Spinal cord (tissue), 10 donors: Measurements from ENCODE around the gene C16orf87. TPM values are rescaled to one million over a fixed set of nuclear protein-coding genes. Genes with fewer than 3 reads are reported as not detected.

Experiments used
- DNase-seq, 6 donors: peaks; one replicate each; pipeline versions ENCODE4 v3.0.0 to v3.0.0-alpha.2; 2013 to 2015; ENCODE audit warnings: low spot score in 6 of 6, low read depth in 4 of 6
- H3K27ac ChIP-seq: one replicate; pipeline ENCODE4 v1.5.1; 2013; ENCODE audit warnings: low read depth, low read length, control low read depth
- H3K27me3 ChIP-seq: one replicate; pipeline ENCODE4 v1.6.1; 2013; ENCODE audit warnings: low read length; ENCODE audit not compliant: control insufficient read depth, insufficient read depth
- H3K36me3 ChIP-seq: one replicate; pipeline ENCODE4 v1.6.1; 2013; ENCODE audit warnings: low read length; ENCODE audit not compliant: control insufficient read depth, insufficient read depth
- H3K4me1 ChIP-seq: one replicate; pipeline ENCODE4 v1.6.1; 2013; ENCODE audit warnings: low read length; ENCODE audit not compliant: control insufficient read depth, insufficient read depth
- H3K4me3 ChIP-seq: one replicate; pipeline ENCODE4 v1.5.1; 2013; ENCODE audit warnings: low read depth, low read length, control low read depth
- H3K9me3 ChIP-seq: one replicate; pipeline ENCODE4 v1.6.1; 2013; ENCODE audit warnings: low read length; ENCODE audit not compliant: control insufficient read depth, insufficient read depth
- WGBS: methylation state at CpG from one replicate; pipeline ENCODE4 v1.1.5; 2013; ENCODE audit warnings: missing lambda C conversion rate; ENCODE audit not compliant: insufficient coverage; 5-methylcytosine and 5-hydroxymethylcytosine counted together
- polyA plus RNA-seq, 2 donors: library from polyadenylated mRNA; unstranded; fragments of 120-200 nt; gene quantifications; one replicate each; pipeline ENCODE4 v1.2.1, GENCODE V29; 2013; ENCODE audit not compliant: insufficient read length in 2 of 2
- small RNA-seq: library from RNA; depleted of rRNA; stranded (forward); fragments of <200 nt; gene quantifications from one replicate; pipeline ENCODE3, GENCODE V24; 2014; ENCODE audit warnings: low replicate concordance
- total RNA-seq, 2 donors: library from RNA; depleted of rRNA in 1 of 2; stranded (reverse); fragments of 120-200 nt in 1 of 2; fragments of >200 nt in 1 of 2; gene quantifications; one replicate each; pipeline versions ENCODE4 v1.2.3 to v1.2.4, GENCODE V29; 2013 to 2014
- donor health status: healthy.

Gene C16orf87
- total and polyA plus RNA-seq, 4 donors = 15.1 to 27.5 (median 19.7) TPM

DNA sequence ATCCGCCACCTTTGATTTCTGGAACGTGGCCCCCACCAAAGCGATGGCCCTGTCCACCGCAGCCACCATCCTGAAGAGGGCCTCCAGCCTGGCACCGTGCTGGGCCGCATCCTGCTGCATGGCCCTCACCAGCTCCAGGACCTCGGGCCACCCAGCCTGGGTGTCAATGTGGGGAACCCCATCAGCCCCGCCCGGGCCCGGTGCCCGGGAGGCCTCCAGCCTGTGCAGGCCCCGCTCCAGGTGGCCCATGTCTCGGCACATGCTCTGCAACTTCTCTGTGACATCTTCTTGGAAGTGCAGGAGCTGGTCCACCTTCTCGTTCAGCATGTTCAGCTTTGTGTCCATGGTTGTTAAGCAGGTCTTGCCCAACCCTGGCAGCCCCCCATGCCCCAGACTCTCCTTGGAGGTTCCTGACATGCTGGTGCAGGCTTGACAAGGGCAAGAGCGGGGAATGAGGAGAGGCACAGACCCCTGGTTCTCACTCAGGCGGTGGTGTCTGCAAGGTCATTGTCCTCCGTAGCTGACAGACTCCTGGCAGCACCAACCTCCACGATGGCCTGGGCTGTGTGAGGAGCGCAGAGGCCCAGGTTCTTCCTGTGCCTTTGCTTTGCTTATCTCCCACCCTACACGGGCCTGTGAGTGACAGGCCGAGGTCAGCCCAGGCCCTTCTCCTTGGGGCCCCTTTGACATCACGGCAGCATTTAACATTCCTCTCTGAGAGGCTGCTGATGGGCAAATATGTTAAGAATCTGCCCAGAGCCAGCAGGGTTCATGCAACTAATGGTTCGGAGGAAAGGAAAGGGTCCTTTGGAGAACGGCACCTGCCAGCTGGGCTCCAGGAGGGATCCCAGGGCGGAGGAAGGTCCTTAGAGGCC lies 83.0 kb downstream of the C16orf87 start, which contains the start of gene MYLK3:
TSS of gene MYLK3 (minus strand) at position 568 of the 875 bp plus-strand sequence. CDS start at position 417, 151 bp downstream.
- no peaks in the 10 kb centered on the region for H3K9me3 ChIP-seq
- peaks cover 16% of the 10 kb centered on the region for H3K4me1 ChIP-seq
- no peaks in the 10 kb centered on the region for H3K27me3 ChIP-seq
- WGBS = 84% methylated on average over 25 of the region's 25 CpGs
- H3K4me3 ChIP-seq = no peak within 1 kb of the TSS
- no peak within 1 kb of the TSS for H3K27ac ChIP-seq
- H3K36me3 ChIP-seq = peaks cover 3% of the 10 kb centered on the region
- no peak for DNase-seq

DNA sequence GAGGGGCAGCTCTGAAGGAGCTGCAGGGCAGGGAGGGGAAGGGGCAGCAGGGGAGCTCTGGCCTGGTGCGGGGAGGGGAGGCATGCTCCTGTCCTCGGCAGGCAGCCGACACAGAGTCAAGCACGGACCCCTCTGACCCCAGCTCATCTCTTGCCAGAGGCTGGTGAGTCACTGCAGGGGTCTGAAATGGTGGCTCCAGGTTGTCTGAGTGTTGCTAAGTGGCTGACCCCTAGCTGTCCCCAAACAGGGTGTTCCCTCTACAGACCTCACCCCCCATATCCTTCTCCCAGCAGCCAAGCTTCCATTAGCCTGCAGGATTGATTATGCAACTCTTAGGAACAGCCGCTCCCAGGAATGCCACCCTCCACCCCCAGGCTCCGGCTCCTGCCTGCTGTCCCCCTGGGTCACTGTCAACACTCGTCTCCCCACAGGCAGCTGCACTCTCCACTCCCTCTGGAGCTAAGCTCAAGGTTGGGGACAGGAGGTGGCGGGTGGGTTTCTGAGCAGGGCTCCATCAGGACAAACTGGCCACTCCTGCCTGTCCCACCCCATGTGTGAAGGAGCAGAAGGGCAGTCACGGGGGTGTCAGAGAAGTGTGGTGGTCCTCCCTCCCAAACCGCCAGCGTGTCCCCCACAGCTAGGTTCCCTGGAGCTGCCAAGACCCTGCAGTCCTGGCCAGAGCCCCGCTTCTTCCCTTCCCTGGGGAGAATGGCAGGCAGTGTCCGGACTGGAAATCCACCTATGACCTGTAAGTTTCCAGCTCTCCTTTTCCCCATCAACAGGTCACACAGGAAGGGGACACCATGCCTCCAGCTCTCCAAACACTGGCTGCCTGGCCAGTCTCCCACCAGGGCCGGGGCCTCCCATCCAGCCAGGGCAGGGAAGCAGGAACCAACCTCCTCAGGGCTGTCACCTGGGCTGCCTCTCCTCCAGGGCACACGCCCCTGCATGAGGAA lies 83.9 kb downstream of the C16orf87 start:
- 75% methylated on average over 11 of the region's 15 CpGs for WGBS
- H3K27ac ChIP-seq = no peak overlapping the region

More for the DNA sequence above, 83.9 kb downstream of the C16orf87 start:
- H3K9me3 ChIP-seq = no peaks in the 10 kb centered on the region
- no peaks in the 10 kb centered on the region for H3K27me3 ChIP-seq
- DNase-seq = no peak
- peaks cover 3% of the 10 kb centered on the region for H3K36me3 ChIP-seq
- no peak overlapping the region for H3K4me3 ChIP-seq
- peaks cover 19% of the 10 kb centered on the region for H3K4me1 ChIP-seq

Small RNA genes within 50 kb of the gene (small RNA-seq; reads per million reads assigned to genes)
- gene AC007225.2 = not detected

Other genes starting within 250 kb of the C16orf87 start
- 1 to 10 TPM; 5.0 to 6.0 TPM for gene SHCBP1, start 209.8 kb downstream of the C16orf87 start, total RNA-seq
- gene SHCBP1, start 209.8 kb downstream of the C16orf87 start, polyA plus RNA-seq = 1 to 10 TPM; 5.7 to 8.6 TPM
- 100 to 1,000 TPM; 111 to 170 TPM for gene VPS35, start 142.0 kb downstream of the C16orf87 start, total RNA-seq
- 100 to 1,000 TPM in 1 of 2 donors, 10 to 100 TPM in 1; 97.4 to 128 TPM for gene VPS35, start 142.0 kb downstream of the C16orf87 start, polyA plus RNA-seq
- gene ORC6, start 141.5 kb downstream of the C16orf87 start, total RNA-seq = 10 to 100 TPM in 1 of 2 donors, 1 to 10 TPM in 1; 8.6 to 10.5 TPM
- 10 to 100 TPM; 16.0 to 19.2 TPM for gene ORC6, start 141.5 kb downstream of the C16orf87 start, polyA plus RNA-seq
- gene MYLK3, start 82.8 kb downstream of the C16orf87 start, total RNA-seq = 1 to 10 TPM; 4.0 to 6.3 TPM
- 1 to 10 TPM; 6.8 to 7.3 TPM for gene MYLK3, start 82.8 kb downstream of the C16orf87 start, polyA plus RNA-seq
- 10 to 100 TPM; 30.7 to 32.5 TPM for gene GPT2, start 53.2 kb upstream of the C16orf87 start, total RNA-seq
- 100 to 1,000 TPM; 121 TPM for gene GPT2, start 53.2 kb upstream of the C16orf87 start, polyA plus RNA-seq
- 10 to 100 TPM; 80.2 to 85.1 TPM for gene DNAJA2, start 142.5 kb upstream of the C16orf87 start, total RNA-seq
- 100 to 1,000 TPM in 1 of 2 donors, 10 to 100 TPM in 1; 90.0 to 102 TPM for gene DNAJA2, start 142.5 kb upstream of the C16orf87 start, polyA plus RNA-seq